NT2/D1 (cell line): Measurements from ENCODE around the gene TNFRSF25.
"Not testable (repeated sequence)": the region's sequence is repeated elsewhere in the genome, so short reads cannot be mapped to it uniquely, and the experiment has no call there.

Experiments
- YY1 ChIP-seq: IDR thresholded peaks from 2 replicates; pipeline ENCODE4 v1.6.1; 2011; ENCODE audit not compliant: insufficient read length, insufficient read depth
- ZNF274 ChIP-seq: IDR thresholded peaks from 2 replicates; pipeline ENCODE4 v1.6.1; 2011; ENCODE audit warnings: mild to moderate bottlenecking, low read depth, low read length

DNA sequence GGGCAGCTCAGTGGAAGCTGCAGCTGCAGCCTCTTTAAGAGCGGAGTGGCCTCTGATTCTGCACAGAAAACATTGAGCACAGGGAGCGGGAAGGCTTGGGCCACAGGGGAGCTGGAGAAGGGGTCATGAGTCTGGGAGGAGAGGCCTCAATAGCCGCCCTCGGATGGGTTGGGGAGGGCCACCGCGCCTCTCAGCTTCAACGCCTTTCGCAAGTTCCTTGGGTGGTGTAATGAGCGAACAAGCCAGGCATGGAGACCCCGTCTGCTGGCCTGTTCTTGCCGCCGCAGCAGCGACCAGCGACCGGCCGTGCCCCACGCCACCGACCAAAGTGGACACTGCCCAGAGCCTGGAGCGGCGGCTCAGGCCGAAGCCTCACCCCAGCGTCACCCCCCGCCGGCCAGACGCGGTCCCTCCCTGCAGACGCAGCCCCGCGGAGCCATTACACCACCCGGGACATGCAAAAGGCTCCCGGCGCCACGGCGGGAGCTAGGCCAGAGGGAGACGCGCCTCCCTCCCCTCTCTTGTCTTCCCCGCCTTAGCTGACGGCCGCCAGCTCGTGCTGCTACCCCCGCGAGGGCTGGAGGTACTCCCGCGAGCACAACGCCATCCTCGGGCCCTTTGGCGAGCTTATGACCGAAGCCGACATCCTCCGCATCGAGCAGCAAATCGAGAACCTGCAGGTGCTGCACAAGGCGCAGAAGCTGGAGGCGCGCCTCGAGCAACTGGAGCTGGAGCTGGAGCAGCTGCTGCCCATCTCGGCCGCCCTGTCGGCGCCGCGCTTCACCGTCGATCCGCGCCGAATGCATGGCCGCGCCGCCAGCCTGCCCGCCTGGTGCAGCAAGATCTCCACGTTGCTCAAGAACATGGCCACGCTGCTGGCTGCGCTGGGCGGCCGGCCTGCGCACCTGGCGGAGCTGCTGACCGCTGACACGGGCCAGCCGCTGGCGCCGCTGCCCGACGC lies 11.8 kb downstream of the TNFRSF25 start:
- TF ChIP-seq ZNF274, YY1: not testable (repeated sequence)
